DOHH2 (cell line): Measurements from ENCODE around the gene IGF2BP1.

Source experiments
- H3F3A ChIP-seq: fragments of 200-600 bp; sonication (generic), shearing (Covaris generic); 2 replicates; pipeline ENCODE4 v1.6.0; 2016; ENCODE audit warnings: antibody characterized with exemption, mild to moderate bottlenecking; ENCODE audit not compliant: control insufficient read depth, insufficient read depth
- H3K27ac ChIP-seq: fragments of 200-600 bp; sonication (generic); 2 replicates; pipeline ENCODE4 v1.5.1; 2014; ENCODE audit warnings: low read depth, mild to moderate bottlenecking, low read length, moderate library complexity
- H3K27me3 ChIP-seq: fragments of 200-600 bp; sonication (generic); 2 replicates; pipeline ENCODE4 v1.6.1; 2014; ENCODE audit warnings: mild to moderate bottlenecking, low read length, mixed read lengths; ENCODE audit not compliant: control insufficient read depth
- H3K36me3 ChIP-seq: fragments of 200-600 bp; sonication (generic); 2 replicates; pipeline ENCODE4 v1.6.1; 2014; ENCODE audit warnings: mild to moderate bottlenecking, low read length, moderate library complexity, mixed read lengths; ENCODE audit not compliant: control insufficient read depth
- H3K4me1 ChIP-seq: fragments of 200-600 bp; sonication (generic); 2 replicates; pipeline ENCODE4 v1.6.1; 2014; ENCODE audit warnings: mild to moderate bottlenecking, low read length, mixed read lengths; ENCODE audit not compliant: control insufficient read depth
- H3K4me2 ChIP-seq: fragments of 200-600 bp; sonication (generic); 2 replicates; pipeline ENCODE4 v1.6.0; 2014; ENCODE audit warnings: mild to moderate bottlenecking, low read length, moderate library complexity
- H3K4me3 ChIP-seq: fragments of 200-600 bp; sonication (generic); 2 replicates; pipeline ENCODE4 v1.5.1; 2014; ENCODE audit warnings: mild to moderate bottlenecking, low read length, mixed read lengths
- H3K79me2 ChIP-seq: fragments of 200-600 bp; sonication (generic); 2 replicates; pipeline ENCODE4 v1.6.1; 2014; ENCODE audit warnings: mild to moderate bottlenecking, low read length, mixed read lengths; ENCODE audit not compliant: control insufficient read depth
- H3K9me2 ChIP-seq: fragments of 200-600 bp; sonication (generic); replicated peaks from 2 replicates; pipeline ENCODE4 v1.6.1; 2014; ENCODE audit warnings: mild to moderate bottlenecking, low read length, mixed read lengths; ENCODE audit not compliant: control insufficient read depth
- H3K9me3 ChIP-seq: fragments of 200-600 bp; sonication (generic); 2 replicates; pipeline ENCODE4 v1.6.1; 2014; ENCODE audit warnings: antibody characterized with exemption, low read length, mixed read lengths; ENCODE audit not compliant: control insufficient read depth, insufficient read depth
- H4K20me1 ChIP-seq: fragments of 200-600 bp; sonication (generic); 2 replicates; pipeline ENCODE4 v1.6.0; 2014; ENCODE audit warnings: low read depth, mild to moderate bottlenecking, antibody characterized with exemption, low read length, moderate library complexity; ENCODE audit not compliant: control insufficient read depth, insufficient read depth
- EZH2phosphoT487 ChIP-seq: fragments of 200-600 bp; sonication (generic); IDR thresholded peaks from 2 replicates; pipeline ENCODE4 v1.6.1; 2017; ENCODE audit warnings: borderline replicate concordance, mild to moderate bottlenecking, antibody characterized with exemption, low read length, moderate library complexity, mixed read lengths
- TF ChIP-seq, protein P1 (sequence below): fragments of 200-600 bp; sonication (generic); IDR thresholded peaks from one replicate; pipeline ENCODE4 v1.5.1; 2014; ENCODE audit warnings: antibody characterized with exemption, mild to moderate bottlenecking, low read depth, low read length; ENCODE audit not compliant: poor library complexity, severe bottlenecking

IGF2BP1 gene

DNA sequence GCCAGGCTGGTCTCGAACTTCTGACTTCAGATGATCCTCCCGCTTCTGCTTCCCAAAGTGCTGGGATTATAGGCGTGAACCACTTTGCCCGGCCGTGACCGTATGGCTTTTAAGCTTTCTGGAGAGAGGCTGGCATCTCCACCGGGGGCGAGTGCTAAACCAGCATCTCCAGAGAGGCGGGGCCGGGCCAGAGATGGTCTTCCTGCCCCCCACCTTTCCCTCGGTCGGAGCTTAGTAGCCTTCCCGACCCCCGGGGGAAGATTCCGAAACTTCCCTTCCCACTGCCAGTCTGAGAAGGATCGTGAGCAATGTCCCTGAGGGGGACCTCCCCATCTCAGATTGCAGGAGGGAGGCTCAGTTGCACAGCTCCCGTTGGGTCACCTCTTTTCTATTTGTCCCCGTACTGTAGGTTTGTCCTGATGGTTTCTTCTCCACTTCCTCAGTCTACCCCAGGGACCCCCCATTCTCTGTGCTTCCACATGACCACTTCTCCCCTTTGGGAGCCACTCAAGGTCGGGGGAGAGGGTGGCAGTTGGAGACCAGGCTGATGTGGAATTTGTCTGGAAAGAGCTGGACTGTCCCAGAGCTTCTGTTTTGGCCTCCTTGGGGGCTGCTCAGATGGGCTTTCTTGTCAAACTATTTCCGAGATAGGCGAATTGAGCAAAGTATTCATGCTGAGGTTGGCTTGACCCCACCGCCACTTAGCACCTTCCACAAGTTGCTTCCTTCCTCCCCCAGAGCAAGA, 18.2 kb downstream of the IGF2BP1 start:
- TF ChIP-seq, protein P1, sequence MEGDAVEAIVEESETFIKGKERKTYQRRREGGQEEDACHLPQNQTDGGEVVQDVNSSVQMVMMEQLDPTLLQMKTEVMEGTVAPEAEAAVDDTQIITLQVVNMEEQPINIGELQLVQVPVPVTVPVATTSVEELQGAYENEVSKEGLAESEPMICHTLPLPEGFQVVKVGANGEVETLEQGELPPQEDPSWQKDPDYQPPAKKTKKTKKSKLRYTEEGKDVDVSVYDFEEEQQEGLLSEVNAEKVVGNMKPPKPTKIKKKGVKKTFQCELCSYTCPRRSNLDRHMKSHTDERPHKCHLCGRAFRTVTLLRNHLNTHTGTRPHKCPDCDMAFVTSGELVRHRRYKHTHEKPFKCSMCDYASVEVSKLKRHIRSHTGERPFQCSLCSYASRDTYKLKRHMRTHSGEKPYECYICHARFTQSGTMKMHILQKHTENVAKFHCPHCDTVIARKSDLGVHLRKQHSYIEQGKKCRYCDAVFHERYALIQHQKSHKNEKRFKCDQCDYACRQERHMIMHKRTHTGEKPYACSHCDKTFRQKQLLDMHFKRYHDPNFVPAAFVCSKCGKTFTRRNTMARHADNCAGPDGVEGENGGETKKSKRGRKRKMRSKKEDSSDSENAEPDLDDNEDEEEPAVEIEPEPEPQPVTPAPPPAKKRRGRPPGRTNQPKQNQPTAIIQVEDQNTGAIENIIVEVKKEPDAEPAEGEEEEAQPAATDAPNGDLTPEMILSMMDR = no peak
- no peak for TF ChIP-seq EZH2phosphoT487
- Histone ChIP-seq H3K27me3 (peaks cover 5% of the 10 kb centered on the region; the same call in 1 of the 2 replicates), H3K36me3 (no peaks in the 10 kb centered on the region), H4K20me1 (no peaks in the 10 kb centered on the region), H3K27ac (no peak overlapping the region), H3K4me1 (no peaks in the 10 kb centered on the region), H3K79me2 (no peaks in the 10 kb centered on the region), H3K4me2 (no peak overlapping the region), H3K9me3 (no peaks in the 10 kb centered on the region), H3F3A (no peaks in the 10 kb centered on the region), H3K9me2 (no peaks in the 10 kb centered on the region), H3K4me3 (no peak overlapping the region)

DNA sequence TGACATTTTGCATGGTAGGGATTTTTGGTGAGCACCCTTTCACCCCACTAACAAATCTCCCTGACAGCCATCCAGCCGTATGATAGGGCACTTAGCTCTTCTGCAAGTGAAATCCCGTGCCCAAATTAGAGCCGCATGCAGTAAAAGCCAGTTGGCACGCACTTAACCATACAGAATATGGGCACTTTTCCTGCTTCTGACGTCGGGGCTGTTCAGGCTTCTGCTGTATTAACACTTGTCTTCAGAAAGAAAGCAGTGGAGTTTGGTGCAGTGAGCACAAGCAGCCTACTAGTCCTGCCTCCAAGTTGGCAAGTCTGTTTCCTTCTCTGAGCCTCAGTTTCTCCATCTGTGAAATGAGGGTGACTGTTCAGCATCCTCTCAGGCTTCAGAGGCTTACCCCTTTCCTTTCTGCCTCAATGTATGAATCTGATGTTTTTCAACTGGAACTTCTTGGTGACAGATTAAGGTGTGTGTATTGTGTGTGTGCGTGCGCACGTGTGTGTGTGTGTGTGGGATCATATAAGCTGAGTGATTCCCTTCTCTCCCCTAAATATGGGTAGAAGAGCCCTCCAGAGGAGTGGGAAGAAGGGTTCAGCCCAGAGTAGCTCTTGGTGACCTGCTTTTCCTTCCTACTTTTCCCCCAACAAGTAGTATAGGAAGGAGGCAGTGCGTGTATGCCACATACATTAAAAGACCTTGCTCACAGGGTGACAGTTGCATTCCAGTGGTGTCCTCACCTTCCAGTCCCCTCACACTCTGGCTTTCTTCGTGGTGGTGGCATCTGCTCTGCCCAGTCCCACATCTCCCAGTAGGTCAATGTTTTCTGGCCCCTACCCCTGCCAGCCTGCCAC, 19.0 kb downstream of the IGF2BP1 start:
- peaks cover 5% of the 10 kb centered on the region; the same call in 1 of the 2 replicates for H3K27me3 ChIP-seq
- H3K9me3 ChIP-seq = no peaks in the 10 kb centered on the region
- H4K20me1 ChIP-seq = no peaks in the 10 kb centered on the region
- H3K9me2 ChIP-seq = no peaks in the 10 kb centered on the region
- H3K36me3 ChIP-seq = no peaks in the 10 kb centered on the region
- no peak overlapping the region for H3K4me3 ChIP-seq
- no peak overlapping the region for H3K27ac ChIP-seq
- no peak overlapping the region for H3K4me2 ChIP-seq
- TF ChIP-seq, protein P1 = no peak
- TF ChIP-seq EZH2phosphoT487 = no peak
- H3K4me1 ChIP-seq = no peaks in the 10 kb centered on the region
- H3F3A ChIP-seq = no peaks in the 10 kb centered on the region
- no peaks in the 10 kb centered on the region for H3K79me2 ChIP-seq

DNA sequence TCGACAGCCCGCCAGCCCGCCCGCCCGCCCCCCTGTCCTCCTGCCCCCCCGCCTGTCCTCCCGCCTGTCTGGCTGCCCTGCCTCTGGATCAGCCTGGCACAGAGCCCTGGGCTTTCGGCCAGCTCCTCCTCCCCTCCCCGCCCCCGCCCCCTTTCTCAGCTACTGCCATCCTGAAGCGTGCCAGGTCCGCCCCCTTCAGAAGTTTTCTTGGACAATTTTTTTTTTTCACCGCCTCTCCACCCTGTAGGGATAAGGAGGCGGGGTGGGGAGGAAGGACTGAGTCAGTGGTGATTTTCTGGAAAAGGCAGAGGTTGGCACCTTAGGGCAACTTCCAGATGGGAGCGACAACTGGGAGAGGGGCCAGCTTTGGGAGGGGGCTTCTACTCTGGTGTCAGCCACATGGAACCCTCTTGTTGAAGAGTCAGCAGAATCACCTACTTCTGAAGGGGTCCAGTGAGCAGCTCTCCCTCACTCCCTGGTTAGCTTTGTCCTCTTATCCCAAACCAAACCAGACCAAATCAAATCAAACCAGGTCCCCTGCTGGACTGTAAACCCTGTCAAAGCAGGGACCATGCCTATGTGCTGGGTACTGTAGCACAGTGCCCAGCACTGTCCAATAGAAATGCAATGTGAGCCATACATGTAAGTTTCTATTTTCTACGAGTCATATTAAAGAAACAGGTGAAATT, 19.7 kb downstream of the IGF2BP1 start:
- Histone ChIP-seq H4K20me1 (no peaks in the 10 kb centered on the region), H3K9me3 (no peaks in the 10 kb centered on the region), H3K4me3 (no peak overlapping the region), H3K4me2 (no peak overlapping the region), H3K4me1 (no peaks in the 10 kb centered on the region), H3F3A (no peaks in the 10 kb centered on the region), H3K79me2 (no peaks in the 10 kb centered on the region), H3K27me3 (peaks cover 5% of the 10 kb centered on the region; the same call in 1 of the 2 replicates), H3K9me2 (no peaks in the 10 kb centered on the region), H3K27ac (no peak overlapping the region), H3K36me3 (no peaks in the 10 kb centered on the region)
- TF ChIP-seq EZH2phosphoT487 = no peak
- TF ChIP-seq, protein P1 = no peak
